NCI-H187 (cell line): ENCODE measurements around the gene OTUB1.

Source experiments
- DNase-seq, 2 experiments: peaks; one replicate each; lab custom pipeline; 2025; lab: John Stamatoyannopoulos, UW

The OTUB1 gene

GRCh38 chr11:64005691-64006090 is 19.5 kb downstream of the OTUB1 start:
- DNase-seq = no peak

GRCh38 chr11:64006398-64006797 is 20.2 kb downstream of the OTUB1 start:
- no peak for DNase-seq

- DNase-seq = no peak
These were observed 21.0 kb downstream of the OTUB1 start for GRCh38 chr11:64007160-64007628.

- no peak for DNase-seq
These were observed 21.5 kb downstream of the OTUB1 start for GRCh38 chr11:64007629-64008282.

GRCh38 chr11:64008283-64008913 is 22.2 kb downstream of the OTUB1 start:
- DNase-seq = no peak

- no peak for DNase-seq
These were observed 22.8 kb downstream of the OTUB1 start for GRCh38 chr11:64008914-64009633.

GRCh38 chr11:64009710-64010109 is 23.5 kb downstream of the OTUB1 start:
- DNase-seq = no peak

GRCh38 chr11:64010783-64011182 is 24.5 kb downstream of the OTUB1 start:
- DNase-seq = no peak

GRCh38 chr11:64011371-64011770 is 25.1 kb downstream of the OTUB1 start:
- DNase-seq = no peak

GRCh38 chr11:64013141-64013896 is 27.1 kb downstream of the OTUB1 start:
- DNase-seq = no peak

- DNase-seq = no peak
These were observed 28.1 kb downstream of the OTUB1 start for GRCh38 chr11:64014356-64014755.

- no peak for DNase-seq
These were observed 29.3 kb downstream of the OTUB1 start for GRCh38 chr11:64015510-64015909.

- no peak for DNase-seq
These were observed 30.0 kb downstream of the OTUB1 start for GRCh38 chr11:64015935-64016845.

- DNase-seq = no peak
These were observed 31.6 kb downstream of the OTUB1 start for GRCh38 chr11:64017945-64018224.

- DNase-seq = no peak
These were observed 32.1 kb downstream of the OTUB1 start for GRCh38 chr11:64018310-64018709.

GRCh38 chr11:64019106-64020037 is 33.1 kb downstream of the OTUB1 start:
- DNase-seq = no peak

GRCh38 chr11:64020976-64021756 is 34.9 kb downstream of the OTUB1 start:
- DNase-seq = no peak

- no peak for DNase-seq
These were observed 35.5 kb downstream of the OTUB1 start for GRCh38 chr11:64021757-64022093.

GRCh38 chr11:64022125-64022784 is 36.0 kb downstream of the OTUB1 start:
- no peak for DNase-seq
